IMR-90 (cell line): Measurements from ENCODE around the gene ARHGAP24.

Experiments used
- CEBPB ChIP-seq: IDR thresholded peaks from 2 replicates; pipeline ENCODE4 v1.6.1; 2012; ENCODE audit warnings: low read depth, low read length, improper control_type of control experiment
- ELK1 ChIP-seq: fragments of 150-350 bp; IDR thresholded peaks from 2 replicates; pipeline ENCODE4 v1.6.1; 2016; ENCODE audit warnings: low read depth, mild to moderate bottlenecking, low read length, moderate library complexity, borderline replicate concordance
- MAFK ChIP-seq: IDR thresholded peaks from 2 replicates; pipeline ENCODE4 v1.6.1; 2012; ENCODE audit warnings: low read depth, low read length, improper control_type of control experiment
- MAZ ChIP-seq: IDR thresholded peaks from 2 replicates; pipeline ENCODE4 v1.6.1; 2012; ENCODE audit warnings: low read depth, mild to moderate bottlenecking, low read length, improper control_type of control experiment, moderate library complexity, borderline replicate concordance
- MXI1 ChIP-seq: IDR thresholded peaks from 2 replicates; pipeline ENCODE4 v1.6.1; 2012; ENCODE audit warnings: low read depth, mild to moderate bottlenecking, low read length, moderate library complexity, borderline replicate concordance
- POLR2A ChIP-seq: IDR thresholded peaks from 2 replicates; pipeline ENCODE4 v1.6.1; 2012; ENCODE audit warnings: mild to moderate bottlenecking, low read depth, low read length
- RAD21 ChIP-seq: IDR thresholded peaks from 2 replicates; pipeline ENCODE4 v1.6.1; 2012; ENCODE audit warnings: low read length, improper control_type of control experiment
- RCOR1 ChIP-seq: IDR thresholded peaks from 2 replicates; pipeline ENCODE4 v1.6.1; 2012; ENCODE audit warnings: mild to moderate bottlenecking, low read length, improper control_type of control experiment; ENCODE audit not compliant: insufficient replicate concordance
- RFX5 ChIP-seq: IDR thresholded peaks from 2 replicates; pipeline ENCODE4 v1.8.0; 2012; ENCODE audit warnings: low read depth, mild to moderate bottlenecking, low read length, moderate library complexity
- SMC3 ChIP-seq: fragments of 150-350 bp; IDR thresholded peaks from 2 replicates; pipeline ENCODE4 v1.6.1; 2016; ENCODE audit warnings: low read depth, mild to moderate bottlenecking, antibody characterized with exemption, low read length, moderate library complexity
- USF2 ChIP-seq: fragments of 150-350 bp; IDR thresholded peaks from 2 replicates; pipeline ENCODE4 v1.6.1; 2017; ENCODE audit warnings: mild to moderate bottlenecking, antibody characterized with exemption, low read length, low read depth
- TF ChIP-seq, protein P1 (sequence below): conservative IDR thresholded peaks from 2 replicates; pipeline ENCODE4 v1.5.1; 2012; ENCODE audit warnings: mild to moderate bottlenecking, low read depth, low read length, improper control_type of control experiment

DNA sequence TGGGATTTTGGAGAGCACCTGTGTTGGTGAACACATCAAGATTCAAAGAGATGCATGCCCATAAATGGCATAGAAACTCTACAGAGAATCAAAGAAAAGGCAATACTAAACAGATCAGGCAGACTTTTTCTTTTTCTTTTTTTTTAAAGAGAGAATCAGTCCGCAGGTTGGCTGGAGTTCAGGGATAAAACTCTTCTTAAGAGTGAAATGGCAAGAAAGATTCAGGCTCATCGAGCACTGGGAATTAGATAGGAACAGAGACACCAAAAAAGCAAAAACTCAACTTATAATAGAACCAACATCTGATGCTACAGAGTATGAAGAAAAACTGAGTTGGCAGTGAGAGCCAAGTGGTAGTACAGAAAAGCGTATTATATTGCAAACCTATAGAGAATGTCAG lies 314.3 kb downstream of the ARHGAP24 start:
- TF ChIP-seq MAFK (no peak), POLR2A (no peak), USF2 (no peak), RAD21 (no peak), CEBPB (no peak), MXI1 (no peak), MAZ (no peak), RFX5 (no peak), SMC3 (no peak), ELK1 (no peak), RCOR1 (no peak)
- TF ChIP-seq, protein P1, sequence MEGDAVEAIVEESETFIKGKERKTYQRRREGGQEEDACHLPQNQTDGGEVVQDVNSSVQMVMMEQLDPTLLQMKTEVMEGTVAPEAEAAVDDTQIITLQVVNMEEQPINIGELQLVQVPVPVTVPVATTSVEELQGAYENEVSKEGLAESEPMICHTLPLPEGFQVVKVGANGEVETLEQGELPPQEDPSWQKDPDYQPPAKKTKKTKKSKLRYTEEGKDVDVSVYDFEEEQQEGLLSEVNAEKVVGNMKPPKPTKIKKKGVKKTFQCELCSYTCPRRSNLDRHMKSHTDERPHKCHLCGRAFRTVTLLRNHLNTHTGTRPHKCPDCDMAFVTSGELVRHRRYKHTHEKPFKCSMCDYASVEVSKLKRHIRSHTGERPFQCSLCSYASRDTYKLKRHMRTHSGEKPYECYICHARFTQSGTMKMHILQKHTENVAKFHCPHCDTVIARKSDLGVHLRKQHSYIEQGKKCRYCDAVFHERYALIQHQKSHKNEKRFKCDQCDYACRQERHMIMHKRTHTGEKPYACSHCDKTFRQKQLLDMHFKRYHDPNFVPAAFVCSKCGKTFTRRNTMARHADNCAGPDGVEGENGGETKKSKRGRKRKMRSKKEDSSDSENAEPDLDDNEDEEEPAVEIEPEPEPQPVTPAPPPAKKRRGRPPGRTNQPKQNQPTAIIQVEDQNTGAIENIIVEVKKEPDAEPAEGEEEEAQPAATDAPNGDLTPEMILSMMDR, result no peak
